ENCODE measurements around the gene SUSD1.
"Not testable (repeated sequence)": the region's sequence is repeated elsewhere in the genome, so short reads cannot be mapped to it uniquely, and the experiment has no call there.

DNA sequence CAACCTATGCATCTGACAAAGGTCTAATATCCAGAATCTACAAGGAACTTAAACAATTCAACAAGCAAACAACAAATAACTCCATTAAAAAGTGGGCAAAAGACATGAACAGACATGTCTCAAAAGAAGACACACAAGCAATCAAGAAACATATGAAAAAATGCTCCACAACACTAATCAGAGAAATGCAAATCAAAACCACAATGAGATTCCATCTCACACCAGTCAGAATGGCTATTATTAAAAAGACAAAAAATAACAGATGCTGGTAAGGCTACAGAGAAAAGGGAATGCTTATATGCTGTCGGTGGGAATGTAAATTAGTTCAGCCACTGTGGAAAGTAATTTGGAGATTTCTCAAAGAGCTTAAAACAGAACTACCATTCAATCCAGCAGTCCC, 41.3 kb downstream of the SUSD1 start:
- TF ChIP-seq POLR2A (IDR thresholded peaks at IDR 0.05; ENCODE audit: low read depth, low read length); POLR2AphosphoS5 (IDR thresholded peaks at IDR 0.05; ENCODE audit: low read depth, low read length); PAX5 (IDR thresholded peaks at IDR 0.05; ENCODE audit: insufficient read depth, low read length, severe bottlenecking): not testable (repeated sequence)
